GM18519 (cell line): Measurements from ENCODE around the gene RIC3.
"Not testable (repeated sequence)": the region's sequence is repeated elsewhere in the genome, so short reads cannot be mapped to it uniquely, and the experiment has no call there.

Experiments used
- ATAC-seq: cut with Tn5 transposase; IDR thresholded peaks from one replicate; pipeline ENCODE4 v1.9.1; 2021; ENCODE audit warnings: mild to moderate bottlenecking, moderate library complexity; ENCODE audit not compliant: unreplicated experiment, low FRiP score

Gene RIC3

DNA sequence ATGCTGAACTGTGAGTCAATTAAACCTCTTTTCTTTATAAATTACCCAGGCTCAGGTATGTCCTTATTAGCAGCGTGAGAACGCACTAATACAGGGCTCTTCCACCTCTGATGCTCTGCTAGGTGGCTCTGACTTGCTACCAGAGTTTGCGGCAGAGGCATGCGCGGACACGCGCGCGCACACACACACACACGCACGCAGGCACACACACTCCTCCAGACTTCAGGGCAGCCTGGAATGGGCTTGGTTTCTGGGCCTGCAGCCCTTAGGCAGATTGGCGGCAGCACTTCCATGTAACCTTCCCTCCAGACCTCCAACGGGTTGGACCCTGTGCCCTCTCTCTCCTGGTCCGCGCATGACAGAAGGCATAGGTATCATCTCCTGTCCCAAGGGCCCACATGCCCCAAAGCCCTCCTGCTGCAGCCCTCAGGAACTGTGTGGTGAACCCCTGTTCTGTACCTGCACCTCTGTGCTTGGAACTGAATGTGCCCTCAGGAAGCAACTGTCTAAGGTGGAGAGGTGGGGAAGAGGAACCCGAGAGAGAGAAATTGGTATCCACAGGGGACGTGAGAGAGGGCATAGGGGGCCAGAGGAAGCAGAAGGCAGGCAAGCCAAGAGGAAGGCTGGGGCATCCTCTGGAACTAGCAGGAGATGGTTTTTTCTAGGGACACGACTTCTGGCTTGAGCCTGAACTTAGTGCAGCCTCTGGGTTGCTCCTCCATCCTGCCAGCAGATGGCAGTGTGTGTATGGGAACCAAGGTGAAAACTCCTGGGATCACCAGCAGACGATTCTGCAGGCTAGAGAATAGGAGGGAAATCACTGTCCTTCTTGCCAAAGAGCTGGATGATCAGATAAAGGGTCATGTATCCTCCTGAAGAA, 23.4 kb upstream of the RIC3 start:
- no peak for ATAC-seq

DNA sequence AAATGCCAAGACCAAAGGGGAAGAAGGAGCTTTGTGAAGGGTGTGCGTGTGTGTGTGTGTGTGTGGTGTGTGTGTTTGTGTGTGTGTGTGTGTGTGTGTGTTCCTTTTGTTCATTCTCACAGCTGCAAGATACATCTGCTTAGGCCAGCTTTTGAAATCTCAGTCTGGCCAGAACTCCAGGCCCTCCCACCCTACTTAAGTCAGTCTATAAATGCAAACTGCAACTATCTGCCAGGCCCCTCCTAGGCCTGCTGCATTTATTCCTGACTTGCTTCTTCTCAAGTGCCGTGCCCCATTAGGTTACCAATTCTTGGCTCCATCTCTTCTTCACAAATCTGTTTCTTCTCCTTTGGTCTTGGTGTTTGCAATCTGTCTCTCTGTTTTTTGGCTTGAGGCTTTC, 21.6 kb upstream of the RIC3 start:
- ATAC-seq = no peak

- ATAC-seq = no peak
These were observed 17.6 kb upstream of the RIC3 start for GRCh38 chr11:8186429-8186828.

GRCh38 chr11:8183111-8183510, 14.3 kb upstream of the RIC3 start:
- ATAC-seq = no peak

- ATAC-seq = no peak
These were observed 11.6 kb upstream of the RIC3 start for GRCh38 chr11:8180469-8180868.

DNA sequence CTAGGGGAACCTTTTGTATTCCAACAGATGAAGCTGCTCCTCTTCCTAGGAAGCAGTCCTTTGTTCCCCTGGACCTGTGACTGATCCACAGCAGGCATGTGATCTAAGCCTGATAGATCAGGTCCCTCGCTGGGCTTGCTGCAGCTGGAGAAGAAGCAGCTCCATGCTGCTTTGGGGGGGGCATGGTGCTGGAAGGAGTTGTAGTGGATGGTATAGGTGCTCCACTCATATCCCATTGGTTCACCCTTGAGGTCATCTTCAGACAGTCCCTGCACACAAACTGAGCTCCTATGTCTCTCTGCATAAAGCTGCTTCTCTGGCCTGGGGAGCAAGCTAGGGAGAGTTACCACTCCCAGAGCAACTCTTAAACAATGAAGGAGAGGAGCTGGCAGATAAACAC, 9.5 kb upstream of the RIC3 start:
- ATAC-seq = no peak

DNA sequence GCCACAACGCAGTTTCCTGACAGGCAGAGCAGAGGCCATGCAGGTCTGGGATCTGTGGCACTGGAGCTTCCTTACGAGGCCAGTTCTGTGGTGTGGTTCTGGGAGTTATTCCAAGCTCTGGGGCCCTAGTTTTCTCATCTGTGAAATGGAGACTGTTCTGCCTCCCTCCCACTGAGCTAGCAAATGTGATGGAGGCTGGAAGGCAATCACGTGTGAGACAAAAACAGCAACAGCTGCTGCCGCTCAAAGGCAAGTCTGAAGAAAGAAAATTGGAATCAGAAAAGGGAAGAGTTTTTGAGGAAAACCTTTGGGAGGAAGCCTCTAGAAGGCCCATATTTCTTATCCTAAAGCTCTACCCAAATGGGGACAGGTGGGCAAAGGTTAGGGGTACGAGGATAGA, 8.3 kb upstream of the RIC3 start:
- ATAC-seq = no peak

DNA sequence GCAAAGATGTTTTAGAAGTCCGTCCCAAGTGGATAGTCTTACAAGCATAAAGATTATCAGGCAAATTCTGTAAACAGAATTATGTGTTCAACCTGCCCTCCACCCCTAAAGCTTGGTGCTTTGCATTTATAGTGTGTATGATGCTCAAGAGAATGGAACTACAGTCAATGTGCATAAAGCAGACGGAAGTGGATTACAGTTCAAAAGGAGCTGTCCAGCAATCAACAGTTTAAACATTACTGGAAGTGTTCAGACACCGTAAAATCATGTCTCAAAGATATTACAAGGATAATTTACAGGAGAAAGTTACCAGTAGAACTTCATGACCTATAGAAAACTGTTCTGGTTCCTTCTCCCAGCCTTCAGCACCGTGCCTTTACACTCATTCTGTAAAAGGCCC, 1.0 kb downstream of the RIC3 start:
- ATAC-seq = no peak

- no peak for ATAC-seq
These were observed 4.1 kb downstream of the RIC3 start for GRCh38 chr11:8164746-8165145.

DNA sequence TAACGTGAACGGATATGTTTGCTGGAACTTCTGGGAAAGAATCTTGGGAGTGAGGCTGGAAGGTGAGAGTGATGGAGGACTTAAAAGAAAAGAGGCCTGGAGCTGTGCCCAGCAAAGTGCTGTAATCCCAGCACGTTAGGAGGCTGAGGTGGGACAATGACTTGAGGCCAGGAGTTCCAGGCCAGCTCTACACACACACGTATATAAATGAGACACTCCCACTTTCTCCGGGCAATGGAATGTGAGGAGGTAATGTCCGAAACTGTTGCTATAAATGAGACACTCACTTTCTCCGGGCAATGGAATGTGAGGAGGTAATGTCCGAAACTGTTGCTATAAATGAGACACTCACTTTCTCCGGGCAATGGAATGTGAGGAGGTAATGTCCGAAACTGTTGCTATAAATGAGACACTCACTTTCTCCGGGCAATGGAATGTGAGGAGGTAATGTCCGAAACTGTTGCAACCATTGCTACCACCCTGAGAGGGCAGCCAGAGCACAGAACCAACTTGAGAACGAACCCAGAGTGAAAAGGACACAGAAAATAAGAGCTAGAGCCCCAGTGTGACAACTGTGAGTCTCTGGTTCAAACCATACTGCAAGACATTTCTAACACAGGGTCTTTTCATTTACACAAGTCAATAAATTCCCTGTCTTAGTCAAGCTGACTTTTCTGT, 7.1 kb downstream of the RIC3 start:
- not testable (repeated sequence) for ATAC-seq

GRCh38 chr11:8156877-8157276, 11.9 kb downstream of the RIC3 start:
- no peak for ATAC-seq

DNA sequence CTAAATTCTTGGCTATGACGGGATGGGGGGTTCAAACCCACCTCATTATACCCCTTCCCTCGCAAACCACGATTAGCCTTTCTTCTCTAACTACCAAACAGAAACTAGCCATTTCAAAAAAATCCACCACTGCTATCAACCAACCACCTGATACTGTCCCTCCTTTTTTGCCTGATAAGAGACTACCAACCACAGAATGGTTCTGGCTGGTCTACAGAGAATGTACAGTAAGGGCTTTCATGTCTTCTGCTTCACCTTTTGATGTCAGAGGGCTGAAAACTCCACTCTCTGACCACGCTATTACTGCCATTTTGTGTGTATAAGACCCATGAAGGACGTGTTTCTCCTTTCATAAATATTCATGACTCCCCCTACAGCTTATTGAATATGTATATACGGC, 19.1 kb downstream of the RIC3 start:
- ATAC-seq = no peak

DNA sequence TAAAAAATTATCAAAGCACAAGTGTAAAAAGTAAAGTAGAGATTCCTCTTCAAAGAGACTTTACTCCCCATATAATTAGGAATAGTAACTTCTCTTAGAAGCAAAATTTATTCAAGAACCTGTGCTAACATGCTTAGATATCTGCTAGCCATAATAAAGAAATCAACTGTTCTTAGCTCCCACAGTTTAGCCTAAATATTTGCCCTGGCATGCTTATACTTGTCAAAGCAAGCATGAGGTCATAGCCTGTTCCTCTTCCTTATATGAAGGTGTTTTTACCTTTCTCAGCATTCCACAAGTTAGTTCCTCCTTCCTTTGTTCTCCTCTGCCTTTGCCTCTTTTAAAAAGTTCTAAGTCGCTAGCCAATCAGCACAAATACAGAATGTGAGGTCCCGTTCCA, 30.3 kb downstream of the RIC3 start:
- ATAC-seq = no peak

GRCh38 chr11:8127447-8127846, 41.4 kb downstream of the RIC3 start:
- ATAC-seq = no peak

GRCh38 chr11:8126649-8127289, 42.1 kb downstream of the RIC3 start:
- no peak for ATAC-seq

DNA sequence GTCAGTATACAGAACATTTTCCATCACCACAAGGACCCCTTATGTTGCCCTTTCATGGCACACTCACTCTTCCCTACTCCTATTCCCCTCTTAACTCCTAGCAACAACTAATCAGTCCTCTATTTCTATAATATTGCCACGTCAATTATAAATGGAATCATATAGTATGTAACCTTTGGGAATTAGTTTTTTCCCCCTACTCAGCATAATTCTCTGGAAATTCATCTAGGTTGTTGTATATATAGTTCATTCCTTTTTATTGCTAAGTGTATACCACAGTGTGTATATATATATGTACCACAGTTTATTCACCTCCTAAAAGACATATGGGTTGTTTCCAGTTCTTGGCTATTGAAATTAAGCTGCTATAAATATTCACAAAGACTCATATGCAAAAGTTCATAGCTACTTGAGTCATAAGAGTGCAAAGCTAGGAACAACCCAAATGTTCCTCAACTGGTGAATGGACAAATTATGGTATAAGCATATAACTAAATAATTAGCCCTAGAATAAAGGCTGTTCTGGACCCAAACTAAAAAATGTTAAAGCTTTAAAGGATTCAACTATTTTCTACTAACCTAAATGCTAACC, 46.6 kb downstream of the RIC3 start:
- no peak for ATAC-seq

DNA sequence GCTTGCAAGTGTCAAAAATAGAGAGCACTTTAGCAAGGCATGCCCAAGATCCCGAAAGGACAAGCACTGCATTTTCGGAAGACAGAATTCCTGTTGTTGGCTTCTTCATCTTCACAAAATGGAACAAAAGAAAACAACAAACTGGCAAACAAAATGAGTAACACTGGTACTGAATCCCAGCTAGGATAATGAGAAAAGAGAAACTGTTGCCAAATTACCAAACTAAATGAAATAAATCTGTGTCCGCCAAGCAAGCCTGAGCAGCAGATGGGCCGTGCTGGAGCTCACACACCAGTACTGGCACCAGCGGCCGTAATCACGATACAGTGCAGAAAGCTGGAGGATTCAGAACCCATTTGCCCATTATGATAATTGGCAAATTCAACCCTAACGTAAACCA, 57.2 kb downstream of the RIC3 start:
- ATAC-seq = no peak

DNA sequence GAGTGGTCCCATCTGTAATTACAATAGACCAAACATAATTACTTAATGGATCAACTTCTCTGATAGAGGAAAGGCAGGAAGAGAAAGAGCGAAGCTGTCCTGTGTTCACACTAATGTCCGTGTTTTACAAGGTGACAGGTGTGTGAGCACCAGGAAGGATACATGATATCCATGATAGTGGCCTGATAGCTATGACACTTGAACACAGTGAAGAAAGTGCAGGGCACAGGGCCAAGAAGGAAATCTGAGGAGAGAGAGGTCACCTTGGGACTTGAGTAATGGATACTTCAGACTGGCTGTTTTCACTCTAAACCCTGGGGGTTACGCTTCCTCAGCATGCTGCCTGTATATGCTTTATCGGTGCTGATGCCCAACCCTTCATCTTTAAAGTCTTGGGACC, 58.4 kb downstream of the RIC3 start:
- ATAC-seq = no peak

- no peak for ATAC-seq
These were observed 59.1 kb downstream of the RIC3 start for GRCh38 chr11:8109675-8110074.

DNA sequence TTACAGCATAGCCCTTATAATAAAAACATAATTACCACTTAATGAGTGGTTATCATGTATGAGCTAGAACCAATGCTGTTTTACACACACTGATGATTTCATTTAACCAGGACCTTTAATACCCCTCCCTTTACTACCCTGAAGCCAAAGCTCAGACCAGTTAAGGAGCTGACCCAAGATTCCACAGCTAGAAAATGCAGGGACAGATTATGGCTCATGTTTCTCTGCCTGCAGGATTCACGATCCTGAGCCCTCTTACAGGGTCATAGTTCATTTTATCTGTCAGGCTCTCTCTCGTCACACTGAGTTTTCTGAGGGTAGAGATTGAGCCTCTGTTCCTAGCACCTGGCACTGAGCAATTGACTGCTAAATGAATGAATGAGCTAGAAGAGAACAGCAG, 60.4 kb downstream of the RIC3 start:
- ATAC-seq = no peak

GRCh38 chr11:8107642-8108041, 61.2 kb downstream of the RIC3 start:
- ATAC-seq = no peak
